HEK293T (cell line): ENCODE results near the gene SLC6A4.

Experiments
- CTBP1 ChIP-seq: fragments of 450-650 bp; IDR thresholded peaks from 2 replicates; pipeline ENCODE4 v1.6.1; 2016; ENCODE audit warnings: borderline replicate concordance
- FOXM1 ChIP-seq: fragments of 450-650 bp; IDR thresholded peaks from 2 replicates; pipeline ENCODE4 v1.6.1; 2017; ENCODE audit warnings: mild to moderate bottlenecking, borderline replicate concordance
- PKNOX1 ChIP-seq: fragments of 450-650 bp; IDR thresholded peaks from 2 replicates; pipeline ENCODE4 v1.6.1; 2016

- TF ChIP-seq PKNOX1: no peak
- TF ChIP-seq CTBP1: no peak
- TF ChIP-seq FOXM1: no peak
These were observed 84.0 kb downstream of the SLC6A4 start for GRCh38 chr17:30151471-30151870.
